ENCODE results near the gene PJVK. TPM values are rescaled to one million over a fixed set of nuclear protein-coding genes. Genes with fewer than 3 reads are reported as not detected.

PJVK gene
- total and polyA plus RNA-seq, 10 of the 15 experiments (the other 5 are each of a cell fraction or from before 2014, with no cell fraction given): 1.8 to 6.8 (median 3.2) TPM

DNA sequence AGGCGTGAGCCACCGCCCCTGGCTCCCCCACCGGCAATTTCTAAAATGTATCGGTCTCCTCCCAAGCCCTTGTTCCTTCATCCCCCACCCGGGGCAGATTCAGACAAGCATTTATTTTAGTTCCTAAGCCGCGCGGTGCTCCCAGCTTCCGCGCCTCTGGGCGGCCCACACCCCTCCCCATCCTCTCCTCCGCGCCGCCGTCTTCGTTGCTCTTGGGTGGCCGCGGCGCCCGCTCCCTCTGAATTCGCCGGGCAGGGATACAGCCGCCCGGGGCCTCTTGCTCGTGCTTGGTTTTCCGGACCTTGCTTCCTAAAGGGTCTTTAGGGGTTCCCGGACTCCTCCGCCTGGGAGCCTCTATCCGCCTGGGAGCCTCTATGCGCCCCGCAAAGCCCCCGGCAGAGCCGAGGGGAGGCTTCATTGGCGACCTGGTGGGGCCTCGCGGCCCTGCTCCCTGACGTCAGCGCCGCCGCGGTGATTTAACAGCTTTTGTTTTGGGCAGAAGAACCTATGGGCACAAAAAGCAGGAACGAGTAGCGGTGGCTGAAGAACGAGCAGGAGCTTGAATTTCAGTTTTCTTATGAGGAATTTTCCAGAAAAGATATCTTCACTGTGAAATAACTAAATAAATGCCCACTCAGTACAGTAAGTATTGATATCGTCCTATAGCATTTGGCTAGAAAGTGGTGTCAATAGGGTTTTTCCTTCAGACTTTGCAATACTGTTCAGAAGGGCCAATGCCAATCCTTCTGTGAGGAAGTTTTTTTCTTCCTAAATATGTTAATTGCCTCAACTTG is 37.5 kb upstream of the PJVK start (continued):
- TF ChIP-seq, protein P1, sequence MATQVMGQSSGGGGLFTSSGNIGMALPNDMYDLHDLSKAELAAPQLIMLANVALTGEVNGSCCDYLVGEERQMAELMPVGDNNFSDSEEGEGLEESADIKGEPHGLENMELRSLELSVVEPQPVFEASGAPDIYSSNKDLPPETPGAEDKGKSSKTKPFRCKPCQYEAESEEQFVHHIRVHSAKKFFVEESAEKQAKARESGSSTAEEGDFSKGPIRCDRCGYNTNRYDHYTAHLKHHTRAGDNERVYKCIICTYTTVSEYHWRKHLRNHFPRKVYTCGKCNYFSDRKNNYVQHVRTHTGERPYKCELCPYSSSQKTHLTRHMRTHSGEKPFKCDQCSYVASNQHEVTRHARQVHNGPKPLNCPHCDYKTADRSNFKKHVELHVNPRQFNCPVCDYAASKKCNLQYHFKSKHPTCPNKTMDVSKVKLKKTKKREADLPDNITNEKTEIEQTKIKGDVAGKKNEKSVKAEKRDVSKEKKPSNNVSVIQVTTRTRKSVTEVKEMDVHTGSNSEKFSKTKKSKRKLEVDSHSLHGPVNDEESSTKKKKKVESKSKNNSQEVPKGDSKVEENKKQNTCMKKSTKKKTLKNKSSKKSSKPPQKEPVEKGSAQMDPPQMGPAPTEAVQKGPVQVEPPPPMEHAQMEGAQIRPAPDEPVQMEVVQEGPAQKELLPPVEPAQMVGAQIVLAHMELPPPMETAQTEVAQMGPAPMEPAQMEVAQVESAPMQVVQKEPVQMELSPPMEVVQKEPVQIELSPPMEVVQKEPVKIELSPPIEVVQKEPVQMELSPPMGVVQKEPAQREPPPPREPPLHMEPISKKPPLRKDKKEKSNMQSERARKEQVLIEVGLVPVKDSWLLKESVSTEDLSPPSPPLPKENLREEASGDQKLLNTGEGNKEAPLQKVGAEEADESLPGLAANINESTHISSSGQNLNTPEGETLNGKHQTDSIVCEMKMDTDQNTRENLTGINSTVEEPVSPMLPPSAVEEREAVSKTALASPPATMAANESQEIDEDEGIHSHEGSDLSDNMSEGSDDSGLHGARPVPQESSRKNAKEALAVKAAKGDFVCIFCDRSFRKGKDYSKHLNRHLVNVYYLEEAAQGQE (IDR thresholded peaks at IDR 0.05; ENCODE audit: low read depth, low read length): no peak
- no peak for TF ChIP-seq BRCA1 (IDR thresholded peaks at IDR 0.05; ENCODE audit: low read depth, low read length)
- TF ChIP-seq, protein P2, sequence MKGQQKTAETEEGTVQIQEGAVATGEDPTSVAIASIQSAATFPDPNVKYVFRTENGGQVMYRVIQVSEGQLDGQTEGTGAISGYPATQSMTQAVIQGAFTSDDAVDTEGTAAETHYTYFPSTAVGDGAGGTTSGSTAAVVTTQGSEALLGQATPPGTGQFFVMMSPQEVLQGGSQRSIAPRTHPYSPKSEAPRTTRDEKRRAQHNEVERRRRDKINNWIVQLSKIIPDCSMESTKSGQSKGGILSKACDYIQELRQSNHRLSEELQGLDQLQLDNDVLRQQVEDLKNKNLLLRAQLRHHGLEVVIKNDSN (IDR thresholded peaks at IDR 0.05; ENCODE audit: borderline replicate concordance, extremely low read length, insufficient read depth, low read depth, low read length): no peak
- TF ChIP-seq EGR1 (IDR thresholded peaks at IDR 0.05; ENCODE audit: borderline replicate concordance in 1 of 2, low read depth in 2 of 2, low read length in 2 of 2): no peak
- no peak for TF ChIP-seq POLR2AphosphoS2 (IDR thresholded peaks at IDR 0.05; ENCODE audit: low read depth, low read length)
- no peak for TF ChIP-seq CBX3 (IDR thresholded peaks at IDR 0.05; ENCODE audit: borderline replicate concordance, low read depth)
- peak; percentile 47; the same call in 1 of the 2 replicates for TF ChIP-seq BCL11A (IDR thresholded peaks at IDR 0.05; ENCODE audit: low read depth, low read length)
- TF ChIP-seq, protein P3, sequence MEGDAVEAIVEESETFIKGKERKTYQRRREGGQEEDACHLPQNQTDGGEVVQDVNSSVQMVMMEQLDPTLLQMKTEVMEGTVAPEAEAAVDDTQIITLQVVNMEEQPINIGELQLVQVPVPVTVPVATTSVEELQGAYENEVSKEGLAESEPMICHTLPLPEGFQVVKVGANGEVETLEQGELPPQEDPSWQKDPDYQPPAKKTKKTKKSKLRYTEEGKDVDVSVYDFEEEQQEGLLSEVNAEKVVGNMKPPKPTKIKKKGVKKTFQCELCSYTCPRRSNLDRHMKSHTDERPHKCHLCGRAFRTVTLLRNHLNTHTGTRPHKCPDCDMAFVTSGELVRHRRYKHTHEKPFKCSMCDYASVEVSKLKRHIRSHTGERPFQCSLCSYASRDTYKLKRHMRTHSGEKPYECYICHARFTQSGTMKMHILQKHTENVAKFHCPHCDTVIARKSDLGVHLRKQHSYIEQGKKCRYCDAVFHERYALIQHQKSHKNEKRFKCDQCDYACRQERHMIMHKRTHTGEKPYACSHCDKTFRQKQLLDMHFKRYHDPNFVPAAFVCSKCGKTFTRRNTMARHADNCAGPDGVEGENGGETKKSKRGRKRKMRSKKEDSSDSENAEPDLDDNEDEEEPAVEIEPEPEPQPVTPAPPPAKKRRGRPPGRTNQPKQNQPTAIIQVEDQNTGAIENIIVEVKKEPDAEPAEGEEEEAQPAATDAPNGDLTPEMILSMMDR (IDR thresholded peaks at IDR 0.05 in 2 of 3, conservative IDR thresholded peaks at IDR 0.05 in 1 of 3; ENCODE audit: control insufficient read depth in 2 of 3, extremely low read depth in 1 of 3, insufficient read depth in 1 of 3, low read depth in 3 of 3, low read length in 3 of 3): no peak
- TF ChIP-seq TBL1XR1 (IDR thresholded peaks at IDR 0.05; ENCODE audit: low read depth, low read length): peak; percentile 40; the same call in 1 of the 2 replicates
- TF ChIP-seq SMARCA5 (IDR thresholded peaks at IDR 0.05): peak; percentile 24; the same call in 1 of the 2 replicates
- 0 out of 2 replicates have a peak, but pooled peaks have one; percentile 26 for TF ChIP-seq BACH1 (IDR thresholded peaks at IDR 0.05; ENCODE audit: borderline replicate concordance)
- 0 out of 2 replicates have a peak, but pooled peaks have one; percentile 38 for TF ChIP-seq HDGF (IDR thresholded peaks at IDR 0.05)
- TF ChIP-seq GATAD2B (conservative IDR thresholded peaks at IDR 0.05; ENCODE audit: low read depth): peak; percentile 79; the same call in 1 of the 2 replicates
- TF ChIP-seq PAX8 (IDR thresholded peaks at IDR 0.05): no peak
- TF ChIP-seq MTA2 (IDR thresholded peaks at IDR 0.05; ENCODE audit: low read depth): no peak; the same call in 1 of the 2 replicates
- TF ChIP-seq RB1 (IDR thresholded peaks at IDR 0.05; ENCODE audit: borderline replicate concordance): no peak; the same call in 1 of the 2 replicates
- peak; percentile 62; the same call in 1 of the 2 replicates for TF ChIP-seq CBFB (IDR thresholded peaks at IDR 0.05; ENCODE audit: low read depth)
- TF ChIP-seq, protein P4, sequence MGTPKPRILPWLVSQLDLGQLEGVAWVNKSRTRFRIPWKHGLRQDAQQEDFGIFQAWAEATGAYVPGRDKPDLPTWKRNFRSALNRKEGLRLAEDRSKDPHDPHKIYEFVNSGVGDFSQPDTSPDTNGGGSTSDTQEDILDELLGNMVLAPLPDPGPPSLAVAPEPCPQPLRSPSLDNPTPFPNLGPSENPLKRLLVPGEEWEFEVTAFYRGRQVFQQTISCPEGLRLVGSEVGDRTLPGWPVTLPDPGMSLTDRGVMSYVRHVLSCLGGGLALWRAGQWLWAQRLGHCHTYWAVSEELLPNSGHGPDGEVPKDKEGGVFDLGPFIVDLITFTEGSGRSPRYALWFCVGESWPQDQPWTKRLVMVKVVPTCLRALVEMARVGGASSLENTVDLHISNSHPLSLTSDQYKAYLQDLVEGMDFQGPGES (IDR thresholded peaks at IDR 0.05): no peak
- no peak for TF ChIP-seq RELA (IDR thresholded peaks at IDR 0.05; ENCODE audit: borderline replicate concordance, partially characterized antibody)
- TF ChIP-seq KLF5 (IDR thresholded peaks at IDR 0.05; ENCODE audit: partially characterized antibody): peak; percentile 48
